OCI-LY7 (cell line): Measurements from ENCODE around the gene SLCO2A1. TPM values are rescaled to one million over a fixed set of nuclear protein-coding genes. Genes with fewer than 3 reads are reported as not detected.

ENCODE experiments used
- BruUV-seq: library from RNA; stranded (reverse); fragments of 400-500 nt; replicated peaks from 2 replicates; lab custom pipeline; 2021; lab: Mats Ljungman, UMichigan
- CTCF ChIA-PET: fragments of 300-600 bp; sonication (Branson Sonifier 250); formaldehyde crosslinking; loops from one replicate; lab custom pipeline; 2022; ENCODE audit warnings: antibody characterized with exemption; ENCODE audit not compliant: unreplicated experiment; lab: Charles Lee
- POLR2A ChIA-PET: fragments of 300-600 bp; sonication (Branson Sonifier 250); formaldehyde crosslinking; loops from one replicate; lab custom pipeline; 2022; ENCODE audit warnings: antibody characterized with exemption; lab: Charles Lee
- DNase-seq: peaks from one replicate; pipeline ENCODE4 v3.0.0-alpha.2; 2015; ENCODE audit warnings: low spot score
- H2AFZ ChIP-seq: fragments of 200-600 bp; sonication (generic), shearing (Covaris generic); 2 replicates; pipeline ENCODE4 v1.6.1; 2014; ENCODE audit warnings: mild to moderate bottlenecking, antibody characterized with exemption, low read length, moderate library complexity
- H3K27ac ChIP-seq: fragments of 200-600 bp; sonication (generic); 2 replicates; pipeline ENCODE4 v1.5.1; 2014; ENCODE audit warnings: mixed run types, low read depth, mild to moderate bottlenecking, moderate library complexity, low read length, inconsistent platforms; ENCODE audit not compliant: poor library complexity, severe bottlenecking
- H3K36me3 ChIP-seq: fragments of 200-600 bp; sonication (generic); 2 replicates; pipeline ENCODE4 v1.6.1; 2014; ENCODE audit warnings: mild to moderate bottlenecking, antibody characterized with exemption, low read length, moderate library complexity, mixed read lengths; ENCODE audit not compliant: insufficient read depth
- H3K4me1 ChIP-seq: fragments of 200-600 bp; sonication (generic); 2 replicates; pipeline ENCODE4 v1.5.1; 2014; ENCODE audit warnings: mild to moderate bottlenecking, low read length; ENCODE audit not compliant: insufficient read depth, poor library complexity, severe bottlenecking
- H3K4me2 ChIP-seq: fragments of 200-600 bp; sonication (generic); 2 replicates; pipeline ENCODE4 v1.6.1; 2014; ENCODE audit warnings: mild to moderate bottlenecking, low read length
- H3K4me3 ChIP-seq: fragments of 200-600 bp; sonication (generic); 2 replicates; pipeline ENCODE4 v1.5.1; 2014; ENCODE audit warnings: mild to moderate bottlenecking, low read depth, low read length; ENCODE audit not compliant: poor library complexity, severe bottlenecking
- H3K79me2 ChIP-seq: fragments of 200-600 bp; sonication (generic); 2 replicates; pipeline ENCODE4 v1.6.1; 2016; ENCODE audit warnings: low read depth, mild to moderate bottlenecking, low read length, moderate library complexity, mixed read lengths; ENCODE audit not compliant: insufficient read depth
- H3K9me2 ChIP-seq: fragments of 200-600 bp; sonication (generic); 2 replicates; pipeline ENCODE4 v1.6.1; 2016; ENCODE audit warnings: mild to moderate bottlenecking, low read length, mixed read lengths; ENCODE audit not compliant: insufficient read depth
- H3K9me3 ChIP-seq: fragments of 200-600 bp; sonication (generic); 2 replicates; pipeline ENCODE4 v1.6.1; 2014; ENCODE audit warnings: mild to moderate bottlenecking, mixed run types, low read length, mixed read lengths
- H4K20me1 ChIP-seq: fragments of 200-600 bp; sonication (generic); 2 replicates; pipeline ENCODE4 v1.6.1; 2014; ENCODE audit warnings: mild to moderate bottlenecking, antibody characterized with exemption, low read length, moderate library complexity, mixed read lengths; ENCODE audit not compliant: insufficient read depth
- CTCF ChIP-seq: fragments of 200-600 bp; sonication (generic); conservative IDR thresholded peaks from 2 replicates; pipeline ENCODE4 v1.5.1; 2014; ENCODE audit warnings: mild to moderate bottlenecking, antibody characterized with exemption, low read length, moderate library complexity, mixed read lengths
- EZH2phosphoT487 ChIP-seq: fragments of 200-600 bp; sonication (generic); IDR thresholded peaks from 2 replicates; pipeline ENCODE4 v1.6.1; 2018; ENCODE audit warnings: low read depth, borderline replicate concordance, mild to moderate bottlenecking, mixed run types, antibody characterized with exemption, low read length, moderate library complexity, mixed read lengths
- intact Hi-C: fragments of 100-400 bp; cut with micrococcal nuclease; formaldehyde crosslinking; loops from one replicate; pipeline ENCODE4 v1.10.0; 2022; ENCODE audit not compliant: unreplicated experiment
- total RNA-seq, 2 experiments: library from RNA; depleted of rRNA in 1 of 2; stranded (reverse); fragments of >200 nt in 1 of 2; shearing (Covaris generic) in 1 of 2; gene quantifications; 2 replicates each; pipeline ENCODE4 v1.2.3, GENCODE V29; 2014 to 2022

The SLCO2A1 gene
- total RNA-seq, 2 experiments from 2014 or later: not detected

- POLR2A ChIA-PET: no interaction called here
- TF ChIP-seq EZH2phosphoT487 (no peak), CTCF (no peak)
Measured at GRCh38 chr3:133884887-133885711, 144.6 kb downstream of the SLCO2A1 start.

GRCh38 chr3:133884054-133884886 lies 145.5 kb downstream of the SLCO2A1 start:
- Histone ChIP-seq H3K9me3 (no peaks in the 10 kb centered on the region), H3K4me3 (no peak overlapping the region), H3K27ac (no peak overlapping the region), H3K4me2 (no peak overlapping the region), H3K9me2 (no peaks in the 10 kb centered on the region), H2AFZ (no peak overlapping the region), H3K79me2 (no peaks in the 10 kb centered on the region), H3K36me3 (no peaks in the 10 kb centered on the region), H4K20me1 (no peaks in the 10 kb centered on the region), H3K4me1 (no peaks in the 10 kb centered on the region)
- CTCF ChIA-PET: no interaction called here
- no peak for TF ChIP-seq CTCF
- no peak for TF ChIP-seq EZH2phosphoT487
- POLR2A ChIA-PET: interaction anchor here (0.5 kb wide), 1 partner anchor 22 kb away, joined by 3 read pairs; no protein-coding TSS in a partner anchor
- DNase-seq: no peak
- intact Hi-C loops: no loop called here
- BruUV-seq: no TSS peak

More at GRCh38 chr3:133884887-133885711, 144.6 kb downstream of the SLCO2A1 start:
- Histone ChIP-seq H3K79me2 (no peaks in the 10 kb centered on the region), H3K27ac (no peak overlapping the region), H3K9me3 (no peaks in the 10 kb centered on the region), H3K4me2 (no peak overlapping the region), H3K36me3 (no peaks in the 10 kb centered on the region), H4K20me1 (no peaks in the 10 kb centered on the region), H2AFZ (no peak overlapping the region), H3K4me1 (no peaks in the 10 kb centered on the region), H3K4me3 (no peak overlapping the region), H3K9me2 (no peaks in the 10 kb centered on the region)
- DNase-seq: no peak
- intact Hi-C loops: no loop called here
- CTCF ChIA-PET: no interaction called here
- BruUV-seq: no TSS peak
